ENCODE measurements around the gene RNASE9.
"Not testable (repeated sequence)": the region's sequence is repeated elsewhere in the genome, so short reads cannot be mapped to it uniquely, and the experiment has no call there.

RNASE9 gene

DNA sequence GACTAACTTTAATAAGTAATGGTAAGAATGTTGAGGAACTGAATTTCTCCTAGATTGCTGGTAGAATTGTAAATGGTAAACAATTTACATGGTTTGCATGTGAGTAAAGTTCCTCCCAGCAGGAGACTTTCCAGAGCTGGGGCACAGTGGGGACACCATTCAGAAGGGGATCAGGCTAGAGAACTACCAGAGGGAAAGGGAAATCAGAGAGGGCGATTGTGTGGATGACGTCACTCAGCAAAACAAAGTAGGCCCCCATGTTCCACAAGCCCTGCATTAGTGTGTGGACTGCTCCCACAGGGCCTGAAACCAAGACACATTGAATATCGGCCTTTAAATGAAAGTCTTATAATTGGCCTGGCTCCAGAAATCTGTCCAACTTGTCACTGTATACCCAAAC, 17.5 kb upstream of the RNASE9 start:
- no peak for DNase-seq (ENCODE audit: low read depth)
- no peak for TF ChIP-seq CTCF (IDR thresholded peaks at IDR 0.05; ENCODE audit: insufficient read depth, low read depth, low read length, missing control alignments)
- H3K4me3 ChIP-seq (ENCODE audit: low read length), result no peak overlapping the region

DNA sequence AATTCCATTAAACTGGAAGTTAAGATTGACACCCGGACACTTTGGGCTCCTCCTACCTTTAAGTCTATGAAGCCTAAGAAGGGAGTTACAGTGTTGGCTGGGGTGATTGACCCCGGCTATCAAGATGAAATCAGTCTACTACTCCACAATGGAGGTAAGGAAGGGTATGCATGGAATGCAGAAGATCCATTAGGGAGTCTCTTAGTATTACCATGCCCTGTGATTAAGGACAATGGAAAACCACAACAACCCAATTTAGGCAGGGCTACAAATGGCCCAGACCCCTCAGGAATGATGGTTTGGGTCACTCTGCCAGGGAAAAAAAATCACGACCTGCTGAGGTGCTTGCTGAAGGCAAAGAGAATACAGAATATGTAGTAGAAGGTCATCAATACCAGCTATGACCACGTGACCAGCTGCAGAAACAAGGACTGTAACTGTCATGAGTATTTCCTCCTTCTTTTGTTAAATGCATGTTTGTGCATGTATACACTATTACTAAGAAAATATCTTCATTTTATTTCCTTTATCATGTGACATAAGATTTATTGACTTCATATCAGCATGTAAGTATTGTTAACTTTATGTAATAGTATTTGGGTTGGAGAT, 11.6 kb upstream of the RNASE9 start:
- DNase-seq (ENCODE audit: low read depth), result peak; percentile 9
- H3K4me3 ChIP-seq (ENCODE audit: low read length), result not testable (repeated sequence)

DNA sequence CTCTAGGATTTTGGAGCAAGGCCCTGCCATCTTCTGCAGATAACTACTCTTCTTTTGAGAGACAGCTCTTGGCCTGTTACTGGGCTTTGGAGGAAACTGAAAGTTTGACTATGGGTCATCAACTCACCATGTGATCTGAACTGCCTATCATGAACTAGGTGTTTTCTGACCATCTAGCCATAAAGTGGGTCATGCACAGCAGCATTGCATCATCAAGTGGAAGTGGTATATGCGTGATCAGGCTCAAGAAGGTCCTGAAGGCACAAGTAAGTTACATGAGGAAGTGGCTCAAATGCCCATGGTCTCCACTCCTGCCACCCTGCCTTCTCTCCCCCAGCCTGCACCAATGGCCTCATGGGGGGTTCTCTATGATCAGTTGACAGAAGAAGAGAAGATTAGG, 9.9 kb upstream of the RNASE9 start:
- not testable (repeated sequence) for H3K4me3 ChIP-seq (ENCODE audit: low read length)

DNA sequence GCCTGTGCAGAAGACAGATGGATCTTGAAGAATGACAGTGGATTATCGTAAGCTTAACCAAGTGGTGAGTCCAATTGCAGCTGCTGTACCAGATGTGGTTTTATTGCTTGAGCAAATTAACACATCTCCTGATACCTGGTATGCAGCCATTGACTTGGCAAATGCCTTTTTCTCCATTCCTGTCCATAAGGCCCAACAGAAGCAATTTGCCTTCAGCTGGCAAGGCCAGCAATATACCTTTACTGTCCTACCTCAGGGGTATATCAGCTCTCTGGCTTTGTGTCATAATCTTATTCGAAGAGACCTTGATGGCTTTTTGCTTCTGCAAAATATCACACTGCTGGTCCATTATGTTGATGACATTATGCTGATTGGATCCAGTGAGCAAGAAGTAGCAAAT, 9.0 kb upstream of the RNASE9 start:
- DNase-seq (ENCODE audit: low read depth); H3K4me3 ChIP-seq (ENCODE audit: low read length): not testable (repeated sequence)

More for the DNA sequence above, 9.9 kb upstream of the RNASE9 start:
- not testable (repeated sequence) for DNase-seq (ENCODE audit: low read depth)

- no peak for TF ChIP-seq CTCF (IDR thresholded peaks at IDR 0.05; ENCODE audit: insufficient read depth, low read depth, low read length, missing control alignments)
- DNase-seq (ENCODE audit: low read depth), result no peak
- H3K4me3 ChIP-seq (ENCODE audit: low read length), result no peak overlapping the region
These were observed 8.2 kb upstream of the RNASE9 start for GRCh38 chr14:20569066-20569465.

DNA sequence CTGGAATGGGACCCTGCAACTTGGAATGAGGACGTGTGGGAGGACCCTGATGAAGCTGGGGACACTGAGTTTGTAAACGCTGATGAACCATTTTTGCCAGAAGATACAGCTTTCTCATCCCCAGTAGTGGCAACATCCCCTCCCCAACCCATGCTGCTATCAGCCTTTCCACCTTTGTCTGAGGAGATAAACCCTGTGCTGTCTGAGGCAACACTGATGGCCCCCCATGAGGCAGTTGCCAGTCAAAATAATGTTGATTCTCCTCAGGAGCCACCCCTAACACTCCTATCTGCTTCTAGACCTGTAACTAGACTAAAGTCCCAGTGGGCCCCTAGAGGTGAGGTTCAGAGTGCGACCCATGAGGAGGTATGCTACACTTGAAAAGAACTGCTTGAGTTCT, 7.5 kb upstream of the RNASE9 start:
- DNase-seq (ENCODE audit: low read depth), result no peak
- no peak for TF ChIP-seq CTCF (IDR thresholded peaks at IDR 0.05; ENCODE audit: insufficient read depth, low read depth, low read length, missing control alignments)
- no peak overlapping the region for H3K4me3 ChIP-seq (ENCODE audit: low read length)

- DNase-seq (ENCODE audit: low read depth); H3K4me3 ChIP-seq (ENCODE audit: low read length): not testable (repeated sequence)
These were observed 6.4 kb upstream of the RNASE9 start for GRCh38 chr14:20567199-20567598.

DNA sequence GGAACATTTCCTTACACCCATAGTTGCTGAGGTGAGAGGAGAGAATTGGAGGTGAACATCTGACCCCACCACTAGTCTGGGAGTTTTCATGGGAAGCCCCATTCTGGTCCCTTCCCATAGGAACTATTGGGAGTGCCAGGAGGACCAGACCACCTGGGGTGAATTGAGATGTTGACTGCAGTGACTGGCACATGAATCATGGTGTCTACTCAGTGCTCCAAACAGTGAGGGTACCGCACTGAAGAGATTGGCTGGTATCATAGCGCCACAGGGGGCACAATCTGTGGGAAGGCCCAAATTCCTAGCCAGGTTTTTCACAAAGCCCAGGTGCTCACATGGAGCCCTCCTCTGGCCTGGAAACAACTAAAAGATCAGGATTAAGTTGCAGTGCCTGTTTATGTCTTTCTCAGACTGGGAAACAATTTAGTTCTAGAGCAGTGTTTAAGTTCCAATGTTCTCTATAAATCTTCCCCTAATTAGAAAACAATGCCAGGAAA, 3.7 kb upstream of the RNASE9 start:
- no peak overlapping the region for H3K4me3 ChIP-seq (ENCODE audit: low read length)
- no peak for TF ChIP-seq CTCF (IDR thresholded peaks at IDR 0.05; ENCODE audit: insufficient read depth, low read depth, low read length, missing control alignments)
- no peak for DNase-seq (ENCODE audit: low read depth)

- H3K4me3 ChIP-seq (ENCODE audit: low read length), result no peak overlapping the region
- DNase-seq (ENCODE audit: low read depth), result no peak
- TF ChIP-seq CTCF (IDR thresholded peaks at IDR 0.05; ENCODE audit: insufficient read depth, low read depth, low read length, missing control alignments), result no peak
These were observed 3.1 kb upstream of the RNASE9 start for GRCh38 chr14:20563971-20564370.

Data from epithelial cell of esophagus (primary cell).